Calu3 (cell line): ENCODE measurements around the gene VASP. TPM values are rescaled to one million over a fixed set of nuclear protein-coding genes. Genes with fewer than 3 reads are reported as not detected.

Experiments
- BruUV-seq: library from RNA; stranded (reverse); fragments of 400-500 nt; replicated peaks from 2 replicates; lab custom pipeline; 2021; lab: Mats Ljungman, UMichigan
- CTCF ChIA-PET: fragments of 300-600 bp; sonication (Branson Sonifier 250); formaldehyde crosslinking; loops from one replicate; lab custom pipeline; 2022; ENCODE audit warnings: antibody characterized with exemption; lab: Charles Lee
- DNase-seq: peaks from one replicate; pipeline ENCODE4 v3.0.0; 2022
- H3K27ac Mint-ChIP-seq: one replicate; pipeline ENCODE4 v1.8.0; 2022; ENCODE audit warnings: mixed read lengths; ENCODE audit not compliant: unreplicated experiment
- H3K27me3 Mint-ChIP-seq: one replicate; pipeline ENCODE4 v1.8.0; 2022; ENCODE audit warnings: mixed read lengths; ENCODE audit not compliant: unreplicated experiment
- H3K36me3 Mint-ChIP-seq: one replicate; pipeline ENCODE4 v1.8.0; 2022; ENCODE audit warnings: mild to moderate bottlenecking, moderate library complexity, mixed read lengths; ENCODE audit not compliant: insufficient read depth, unreplicated experiment
- H3K4me1 Mint-ChIP-seq: one replicate; pipeline ENCODE4 v1.8.0; 2022; ENCODE audit warnings: mild to moderate bottlenecking, low read depth, mixed read lengths; ENCODE audit not compliant: unreplicated experiment
- H3K4me3 Mint-ChIP-seq: one replicate; pipeline ENCODE4 v1.8.0; 2022; ENCODE audit warnings: mild to moderate bottlenecking, low read depth, moderate library complexity, mixed read lengths; ENCODE audit not compliant: unreplicated experiment
- H3K9me3 Mint-ChIP-seq: one replicate; pipeline ENCODE4 v1.8.0; 2022; ENCODE audit warnings: low read depth, mixed read lengths; ENCODE audit not compliant: unreplicated experiment
- CTCF ChIP-seq: fragments of 200-600 bp; IDR thresholded peaks from one replicate; pipeline ENCODE4 v1.8.0; 2022; ENCODE audit warnings: antibody characterized with exemption; ENCODE audit not compliant: unreplicated experiment
- intact Hi-C: fragments of 100-400 bp; cut with micrococcal nuclease; formaldehyde crosslinking; loops from one replicate; pipeline ENCODE4 v1.10.0; 2022; ENCODE audit not compliant: unreplicated experiment
- total RNA-seq: library from RNA; stranded (reverse); gene quantifications from 2 replicates; pipeline ENCODE4 v1.2.3, GENCODE V29; 2022

Gene VASP
- total RNA-seq, 1 experiment from 2014 or later: 194 TPM

GRCh38 chr19:45488708-45489107 is 18.6 kb upstream of the VASP start:
- Mint-ChIP-seq H3K9me3 (no peaks in the 10 kb centered on the region), H3K27me3 (no peaks in the 10 kb centered on the region), H3K27ac (no peak overlapping the region), H3K4me3 (no peak overlapping the region), H3K4me1 (peaks cover 10% of the 10 kb centered on the region), H3K36me3 (peaks cover 13% of the 10 kb centered on the region)
- no TSS peak for BruUV-seq
- CTCF ChIA-PET: no interaction called here
- no peak for DNase-seq
- intact Hi-C loops: no loop called here
- TF ChIP-seq CTCF: no peak

- peaks cover 13% of the 10 kb centered on the region for H3K36me3 Mint-ChIP-seq
- no peaks in the 10 kb centered on the region for H3K9me3 Mint-ChIP-seq
- H3K4me1 Mint-ChIP-seq: peaks cover 5% of the 10 kb centered on the region
- H3K4me3 Mint-ChIP-seq: no peak overlapping the region
- H3K27me3 Mint-ChIP-seq: no peaks in the 10 kb centered on the region
- intact Hi-C loops: no loop called here
- DNase-seq: no peak
- H3K27ac Mint-ChIP-seq: no peak overlapping the region
- TF ChIP-seq CTCF: no peak
- CTCF ChIA-PET: interaction anchor here (0.7 kb wide), 1 partner anchor 96 kb away, joined by 6 read pairs; no protein-coding TSS in a partner anchor
- no TSS peak for BruUV-seq
Observed at GRCh38 chr19:45489216-45489855, 17.9 kb upstream of the VASP start.

GRCh38 chr19:45492137-45492626 is 15.1 kb upstream of the VASP start:
- intact Hi-C loops: loop anchor here (2.0 kb wide), 1 partner anchor 151 kb away; no protein-coding TSS in a partner anchor
- no peak for DNase-seq
- BruUV-seq: no TSS peak
- Mint-ChIP-seq H3K4me3 (no peak overlapping the region), H3K4me1 (peaks cover 5% of the 10 kb centered on the region), H3K27ac (no peak overlapping the region), H3K9me3 (no peaks in the 10 kb centered on the region), H3K27me3 (peaks cover 26% of the 10 kb centered on the region), H3K36me3 (peaks cover 13% of the 10 kb centered on the region)
- no peak for TF ChIP-seq CTCF
- CTCF ChIA-PET: no interaction called here

DNA sequence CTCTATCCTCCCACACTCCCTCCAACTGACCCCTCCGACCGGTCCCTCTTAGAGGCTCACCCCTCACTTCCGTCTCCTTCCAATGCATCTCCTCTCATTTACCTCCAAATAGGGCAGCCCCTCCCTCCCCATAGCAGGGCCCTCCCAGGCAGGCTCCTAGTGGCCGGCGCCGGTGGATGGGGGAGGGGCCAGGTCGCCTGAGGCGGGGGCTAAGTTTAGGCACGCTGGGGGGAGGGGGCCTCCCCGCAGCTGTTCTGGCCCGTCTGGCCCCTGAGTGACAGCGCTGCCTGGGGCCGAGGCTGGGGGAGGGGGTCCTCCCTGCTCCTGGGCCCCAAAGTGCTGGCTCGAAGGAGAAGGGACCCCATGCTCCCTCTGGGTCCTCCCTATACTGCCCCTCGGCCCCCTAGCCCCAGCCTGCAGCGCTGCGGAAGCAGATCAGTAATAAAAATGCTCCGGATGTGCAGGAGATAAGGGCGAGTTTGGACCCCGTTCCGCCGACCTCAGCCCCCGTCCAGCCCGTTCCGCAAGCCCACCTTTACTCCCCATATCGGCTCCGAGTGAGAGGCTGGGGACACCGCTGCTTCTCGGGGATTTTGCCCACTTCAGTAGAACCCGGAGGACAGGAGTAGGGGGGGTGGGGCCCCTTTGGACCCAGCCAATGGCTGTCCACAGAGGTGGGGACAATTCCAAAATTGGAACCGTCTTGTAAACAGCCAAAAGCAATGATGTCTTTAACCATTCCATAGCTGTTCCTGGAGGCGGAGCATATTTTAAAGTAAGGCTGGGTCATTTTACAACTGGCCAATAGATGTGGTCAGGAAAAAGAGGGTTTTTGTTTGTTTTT is 14.4 kb upstream of the VASP start:
- Mint-ChIP-seq H3K9me3 (no peaks in the 10 kb centered on the region), H3K27ac (no peak overlapping the region), H3K4me1 (peaks cover 9% of the 10 kb centered on the region), H3K27me3 (peaks cover 31% of the 10 kb centered on the region), H3K4me3 (no peak overlapping the region), H3K36me3 (peaks cover 16% of the 10 kb centered on the region)
- TF ChIP-seq CTCF: no peak
- DNase-seq: no peak
- BruUV-seq: no TSS peak
- CTCF ChIA-PET: no interaction called here
- intact Hi-C loops: loop anchor here (2.0 kb wide), 1 partner anchor 150 kb away; no protein-coding TSS in a partner anchor
